ENCODE measurements around the gene TFEB.
A peak's percentile ranks its signal among the peaks of the same experiment; 100 is the strongest.

The TFEB gene

GRCh38 chr6:41646026-41646795, 89.2 kb downstream of the TFEB start:
- no peak overlapping the region for H3K27ac ChIP-seq (ENCODE audit: low read depth, low read length, severe bottlenecking)
- WGBS, 2 experiments (ENCODE audit: insufficient coverage in 2 of 2), result 92 to 99% methylated on average over 8 to 12 of the region's 14 CpGs
- H3K4me1 ChIP-seq (ENCODE audit: control insufficient read depth, insufficient read depth, low read length, poor library complexity, severe bottlenecking), result peaks cover 48% of the 10 kb centered on the region
- peaks cover 95% of the 10 kb centered on the region for H3K36me3 ChIP-seq (ENCODE audit: control insufficient read depth, insufficient read depth, low read length)
- H3K4me3 ChIP-seq (ENCODE audit: extremely low read depth, insufficient read depth, low read length, poor library complexity, severe bottlenecking), result no peak overlapping the region
- no peaks in the 10 kb centered on the region for H3K9me3 ChIP-seq (ENCODE audit: control insufficient read depth, low read length)

GRCh38 chr6:41645007-41645618, 90.3 kb downstream of the TFEB start:
- peaks cover 59% of the 10 kb centered on the region for H3K4me1 ChIP-seq (ENCODE audit: control insufficient read depth, insufficient read depth, low read length, poor library complexity, severe bottlenecking)

GRCh38 chr6:41644297-41644879, 91.0 kb downstream of the TFEB start:
- H3K4me1 ChIP-seq (ENCODE audit: control insufficient read depth, insufficient read depth, low read length, poor library complexity, severe bottlenecking), result peaks cover 66% of the 10 kb centered on the region
- no peak overlapping the region for H3K27ac ChIP-seq (ENCODE audit: low read depth, low read length, severe bottlenecking)
- no peaks in the 10 kb centered on the region for H3K9me3 ChIP-seq (ENCODE audit: control insufficient read depth, low read length)
- H3K36me3 ChIP-seq (ENCODE audit: control insufficient read depth, insufficient read depth, low read length), result peaks cover 95% of the 10 kb centered on the region
- no peak overlapping the region for H3K4me3 ChIP-seq (ENCODE audit: extremely low read depth, insufficient read depth, low read length, poor library complexity, severe bottlenecking)
- 32 to 50% methylated on average over 3 to 4 of the region's 4 CpGs for WGBS, 2 experiments (ENCODE audit: insufficient coverage in 2 of 2)

More at GRCh38 chr6:41645007-41645618, 90.3 kb downstream of the TFEB start:
- Histone ChIP-seq H3K4me3 (ENCODE audit: extremely low read depth, insufficient read depth, low read length, poor library complexity, severe bottlenecking) (no peak overlapping the region), H3K27ac (ENCODE audit: low read depth, low read length, severe bottlenecking) (no peak overlapping the region), H3K36me3 (ENCODE audit: control insufficient read depth, insufficient read depth, low read length) (peaks cover 95% of the 10 kb centered on the region), H3K9me3 (ENCODE audit: control insufficient read depth, low read length) (no peaks in the 10 kb centered on the region)
- WGBS, 2 experiments (ENCODE audit: insufficient coverage in 2 of 2), result 47 to 52% methylated on average over 8 to 12 of the region's 12 CpGs

GRCh38 chr6:41643899-41644269, 91.5 kb downstream of the TFEB start:
- WGBS, 2 experiments (ENCODE audit: insufficient coverage in 2 of 2), result 77 to 92% methylated on average over 2 to 4 of the region's 4 CpGs
- H3K27ac ChIP-seq (ENCODE audit: low read depth, low read length, severe bottlenecking), result peak overlapping the region; percentile 23
- no peak overlapping the region for H3K4me3 ChIP-seq (ENCODE audit: extremely low read depth, insufficient read depth, low read length, poor library complexity, severe bottlenecking)
- peaks cover 94% of the 10 kb centered on the region for H3K36me3 ChIP-seq (ENCODE audit: control insufficient read depth, insufficient read depth, low read length)
- H3K4me1 ChIP-seq (ENCODE audit: control insufficient read depth, insufficient read depth, low read length, poor library complexity, severe bottlenecking), result peaks cover 67% of the 10 kb centered on the region
- H3K9me3 ChIP-seq (ENCODE audit: control insufficient read depth, low read length), result no peaks in the 10 kb centered on the region

- peaks cover 67% of the 10 kb centered on the region for H3K4me1 ChIP-seq (ENCODE audit: control insufficient read depth, insufficient read depth, low read length, poor library complexity, severe bottlenecking)
- H3K4me3 ChIP-seq (ENCODE audit: extremely low read depth, insufficient read depth, low read length, poor library complexity, severe bottlenecking), result peak overlapping the region; percentile 1
- H3K27ac ChIP-seq (ENCODE audit: low read depth, low read length, severe bottlenecking), result peak overlapping the region; percentile 25
- no peaks in the 10 kb centered on the region for H3K9me3 ChIP-seq (ENCODE audit: control insufficient read depth, low read length)
- WGBS, 2 experiments (ENCODE audit: insufficient coverage in 2 of 2), result 82 to 83% methylated on average over 3 to 4 of the region's 10 CpGs
- peaks cover 87% of the 10 kb centered on the region for H3K36me3 ChIP-seq (ENCODE audit: control insufficient read depth, insufficient read depth, low read length)
Measured at GRCh38 chr6:41642960-41643898, 92.2 kb downstream of the TFEB start.

- peaks cover 67% of the 10 kb centered on the region for H3K4me1 ChIP-seq (ENCODE audit: control insufficient read depth, insufficient read depth, low read length, poor library complexity, severe bottlenecking)
- H3K4me3 ChIP-seq (ENCODE audit: extremely low read depth, insufficient read depth, low read length, poor library complexity, severe bottlenecking), result peak overlapping the region; percentile 1
- WGBS, 2 experiments (ENCODE audit: insufficient coverage in 2 of 2), result 91 to 99% methylated on average over 9 to 10 of the region's 11 CpGs
- peak overlapping the region; percentile 25 for H3K27ac ChIP-seq (ENCODE audit: low read depth, low read length, severe bottlenecking)
- H3K36me3 ChIP-seq (ENCODE audit: control insufficient read depth, insufficient read depth, low read length), result peaks cover 78% of the 10 kb centered on the region
- H3K9me3 ChIP-seq (ENCODE audit: control insufficient read depth, low read length), result no peaks in the 10 kb centered on the region
Measured at GRCh38 chr6:41642090-41642959, 93.1 kb downstream of the TFEB start.

- H3K4me1 ChIP-seq (ENCODE audit: control insufficient read depth, insufficient read depth, low read length, poor library complexity, severe bottlenecking), result peaks cover 70% of the 10 kb centered on the region
- no peaks in the 10 kb centered on the region for H3K9me3 ChIP-seq (ENCODE audit: control insufficient read depth, low read length)
Measured at GRCh38 chr6:41641352-41641925, 94.0 kb downstream of the TFEB start.

GRCh38 chr6:41640426-41640825, 95.0 kb downstream of the TFEB start:
- 73 to 84% methylated on average over 2 to 7 of the region's 7 CpGs for WGBS, 2 experiments (ENCODE audit: insufficient coverage in 2 of 2)
- Histone ChIP-seq H3K9me3 (ENCODE audit: control insufficient read depth, low read length) (no peaks in the 10 kb centered on the region), H3K27ac (ENCODE audit: low read depth, low read length, severe bottlenecking) (no peak overlapping the region), H3K36me3 (ENCODE audit: control insufficient read depth, insufficient read depth, low read length) (peaks cover 59% of the 10 kb centered on the region), H3K4me3 (ENCODE audit: extremely low read depth, insufficient read depth, low read length, poor library complexity, severe bottlenecking) (peak overlapping the region; percentile 90), H3K4me1 (ENCODE audit: control insufficient read depth, insufficient read depth, low read length, poor library complexity, severe bottlenecking) (peaks cover 66% of the 10 kb centered on the region)

More at GRCh38 chr6:41641352-41641925, 94.0 kb downstream of the TFEB start:
- 83 to 84% methylated on average over 8 of the region's 9 CpGs for WGBS, 2 experiments (ENCODE audit: insufficient coverage in 2 of 2)
- Histone ChIP-seq H3K4me3 (ENCODE audit: extremely low read depth, insufficient read depth, low read length, poor library complexity, severe bottlenecking) (no peak overlapping the region), H3K27ac (ENCODE audit: low read depth, low read length, severe bottlenecking) (no peak overlapping the region), H3K36me3 (ENCODE audit: control insufficient read depth, insufficient read depth, low read length) (peaks cover 69% of the 10 kb centered on the region)

- Histone ChIP-seq H3K27ac (ENCODE audit: low read depth, low read length, severe bottlenecking) (no peak overlapping the region), H3K4me1 (ENCODE audit: control insufficient read depth, insufficient read depth, low read length, poor library complexity, severe bottlenecking) (peaks cover 66% of the 10 kb centered on the region), H3K36me3 (ENCODE audit: control insufficient read depth, insufficient read depth, low read length) (peaks cover 54% of the 10 kb centered on the region), H3K9me3 (ENCODE audit: control insufficient read depth, low read length) (no peaks in the 10 kb centered on the region), H3K4me3 (ENCODE audit: extremely low read depth, insufficient read depth, low read length, poor library complexity, severe bottlenecking) (peak overlapping the region; percentile 90)
- 8 to 20% methylated on average over 4 to 5 of the region's 8 CpGs for WGBS, 2 experiments (ENCODE audit: insufficient coverage in 2 of 2)
Measured at GRCh38 chr6:41639809-41640371, 95.5 kb downstream of the TFEB start.

Data from mesodermal cell (in vitro differentiated cells).